ENCODE results near the gene TTYH3. TPM values are rescaled to one million over a fixed set of nuclear protein-coding genes. Genes with fewer than 3 reads are reported as not detected.
A peak's percentile ranks its signal among the peaks of the same experiment; 100 is the strongest.

TTYH3 gene
- total RNA-seq, 1 donor from 2014 or later = 81.3 TPM

- DNase-seq (ENCODE audit: low spot score) = no peak
These were observed 15.1 kb upstream of the TTYH3 start for GRCh38 chr7:2616387-2617324.

- no peak for DNase-seq (ENCODE audit: low spot score)
These were observed 14.4 kb upstream of the TTYH3 start for GRCh38 chr7:2617325-2617905.

- no peak for DNase-seq (ENCODE audit: low spot score)
These were observed 12.7 kb upstream of the TTYH3 start for GRCh38 chr7:2619116-2619515.

- DNase-seq (ENCODE audit: low spot score) = peak; percentile 54
These were observed 10.5 kb upstream of the TTYH3 start for GRCh38 chr7:2621061-2621828.

- DNase-seq (ENCODE audit: low spot score) = no peak
These were observed 9.7 kb upstream of the TTYH3 start for GRCh38 chr7:2621948-2622640.

- DNase-seq (ENCODE audit: low spot score) = peak; percentile 46
These were observed 8.7 kb upstream of the TTYH3 start for GRCh38 chr7:2622869-2623697.

GRCh38 chr7:2623698-2624014 is 8.1 kb upstream of the TTYH3 start:
- DNase-seq (ENCODE audit: low spot score) = no peak

GRCh38 chr7:2624293-2624886 is 7.4 kb upstream of the TTYH3 start:
- DNase-seq (ENCODE audit: low spot score) = no peak

GRCh38 chr7:2626498-2627117 is 5.2 kb upstream of the TTYH3 start:
- DNase-seq (ENCODE audit: low spot score) = peak; percentile 65

GRCh38 chr7:2627258-2628129 is 4.3 kb upstream of the TTYH3 start:
- DNase-seq (ENCODE audit: low spot score) = no peak

- DNase-seq (ENCODE audit: low spot score) = no peak
These were observed 3.7 kb upstream of the TTYH3 start for GRCh38 chr7:2628130-2628482.

GRCh38 chr7:2628891-2629290 is 2.9 kb upstream of the TTYH3 start:
- DNase-seq (ENCODE audit: low spot score) = no peak

- DNase-seq (ENCODE audit: low spot score) = peak; percentile 89
These were observed 1.8 kb upstream of the TTYH3 start for GRCh38 chr7:2629746-2630681.

GRCh38 chr7:2632733-2633537 is 1.1 kb downstream of the TTYH3 start:
- peak; percentile 56 for DNase-seq (ENCODE audit: low spot score)

GRCh38 chr7:2633538-2634266 is 1.9 kb downstream of the TTYH3 start:
- peak; percentile 44 for DNase-seq (ENCODE audit: low spot score)

GRCh38 chr7:2634267-2635145 is 2.7 kb downstream of the TTYH3 start:
- no peak for DNase-seq (ENCODE audit: low spot score)
